ENCODE measurements around the gene VPS41.

- TF ChIP-seq, protein P1, sequence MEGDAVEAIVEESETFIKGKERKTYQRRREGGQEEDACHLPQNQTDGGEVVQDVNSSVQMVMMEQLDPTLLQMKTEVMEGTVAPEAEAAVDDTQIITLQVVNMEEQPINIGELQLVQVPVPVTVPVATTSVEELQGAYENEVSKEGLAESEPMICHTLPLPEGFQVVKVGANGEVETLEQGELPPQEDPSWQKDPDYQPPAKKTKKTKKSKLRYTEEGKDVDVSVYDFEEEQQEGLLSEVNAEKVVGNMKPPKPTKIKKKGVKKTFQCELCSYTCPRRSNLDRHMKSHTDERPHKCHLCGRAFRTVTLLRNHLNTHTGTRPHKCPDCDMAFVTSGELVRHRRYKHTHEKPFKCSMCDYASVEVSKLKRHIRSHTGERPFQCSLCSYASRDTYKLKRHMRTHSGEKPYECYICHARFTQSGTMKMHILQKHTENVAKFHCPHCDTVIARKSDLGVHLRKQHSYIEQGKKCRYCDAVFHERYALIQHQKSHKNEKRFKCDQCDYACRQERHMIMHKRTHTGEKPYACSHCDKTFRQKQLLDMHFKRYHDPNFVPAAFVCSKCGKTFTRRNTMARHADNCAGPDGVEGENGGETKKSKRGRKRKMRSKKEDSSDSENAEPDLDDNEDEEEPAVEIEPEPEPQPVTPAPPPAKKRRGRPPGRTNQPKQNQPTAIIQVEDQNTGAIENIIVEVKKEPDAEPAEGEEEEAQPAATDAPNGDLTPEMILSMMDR (tag by site-specific recombination; IDR thresholded peaks at IDR 0.05): no peak
- TF ChIP-seq ZBTB6 (tag by site-specific recombination; IDR thresholded peaks at IDR 0.05) (no peak), ZNF19 (tag by site-specific recombination; IDR thresholded peaks at IDR 0.05; ENCODE audit: low read depth) (no peak), ZEB2 (tag by site-specific recombination; IDR thresholded peaks at IDR 0.05) (no peak), ZNF433 (tag by site-specific recombination; IDR thresholded peaks at IDR 0.05; ENCODE audit: low read depth) (no peak), ZBTB21 (tag by site-specific recombination; IDR thresholded peaks at IDR 0.05) (no peak), ZNF112 (tag by site-specific recombination; IDR thresholded peaks at IDR 0.05) (no peak), YY1 (tag by site-specific recombination; IDR thresholded peaks at IDR 0.05) (no peak), KLF16 (tag by site-specific recombination; IDR thresholded peaks at IDR 0.05) (no peak), ZNF140 (tag by site-specific recombination; IDR thresholded peaks at IDR 0.05) (no peak), ZNF121 (tag by site-specific recombination; IDR thresholded peaks at IDR 0.05) (no peak)
- TF ChIP-seq, protein P2, sequence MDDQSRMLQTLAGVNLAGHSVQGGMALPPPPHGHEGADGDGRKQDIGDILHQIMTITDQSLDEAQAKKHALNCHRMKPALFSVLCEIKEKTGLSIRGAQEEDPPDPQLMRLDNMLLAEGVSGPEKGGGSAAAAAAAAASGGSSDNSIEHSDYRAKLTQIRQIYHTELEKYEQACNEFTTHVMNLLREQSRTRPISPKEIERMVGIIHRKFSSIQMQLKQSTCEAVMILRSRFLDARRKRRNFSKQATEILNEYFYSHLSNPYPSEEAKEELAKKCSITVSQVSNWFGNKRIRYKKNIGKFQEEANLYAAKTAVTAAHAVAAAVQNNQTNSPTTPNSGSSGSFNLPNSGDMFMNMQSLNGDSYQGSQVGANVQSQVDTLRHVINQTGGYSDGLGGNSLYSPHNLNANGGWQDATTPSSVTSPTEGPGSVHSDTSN (CRISPR knock-in tag; IDR thresholded peaks at IDR 0.05): no peak
- TF ChIP-seq, protein P3, sequence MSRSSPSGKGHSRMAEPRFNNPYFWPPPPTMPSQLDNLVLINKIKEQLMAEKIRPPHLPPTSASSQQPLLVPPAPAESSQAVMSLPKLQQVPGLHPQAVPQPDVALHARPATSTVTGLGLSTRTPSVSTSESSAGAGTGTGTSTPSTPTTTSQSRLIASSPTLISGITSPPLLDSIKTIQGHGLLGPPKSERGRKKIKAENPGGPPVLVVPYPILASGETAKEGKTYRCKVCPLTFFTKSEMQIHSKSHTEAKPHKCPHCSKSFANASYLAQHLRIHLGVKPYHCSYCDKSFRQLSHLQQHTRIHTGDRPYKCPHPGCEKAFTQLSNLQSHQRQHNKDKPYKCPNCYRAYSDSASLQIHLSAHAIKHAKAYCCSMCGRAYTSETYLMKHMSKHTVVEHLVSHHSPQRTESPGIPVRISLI (tag by site-specific recombination; IDR thresholded peaks at IDR 0.05): no peak
These were observed 81.0 kb downstream of the VPS41 start for GRCh38 chr7:38828026-38828425.

Data from HEK293 (cell line).